ENCODE results near the gene ITGA8.

- no peak for TF ChIP-seq KDM1A (CRISPR knock-in tag; IDR thresholded peaks at IDR 0.05)
- TF ChIP-seq FOXC1 (CRISPR knock-in tag; IDR thresholded peaks at IDR 0.05; ENCODE audit: borderline replicate concordance) = no peak
- TF ChIP-seq TBL1XR1 (IDR thresholded peaks at IDR 0.05; ENCODE audit: borderline replicate concordance, low read length, partially characterized antibody) = no peak
- no peak for TF ChIP-seq ZNF687 (CRISPR knock-in tag; IDR thresholded peaks at IDR 0.05)
- no peak for TF ChIP-seq FOXJ3 (CRISPR knock-in tag; IDR thresholded peaks at IDR 0.05; ENCODE audit: borderline replicate concordance)
- TF ChIP-seq ZNF263 (CRISPR knock-in tag; IDR thresholded peaks at IDR 0.05) = no peak
- no peak for TF ChIP-seq IKZF4 (CRISPR knock-in tag; IDR thresholded peaks at IDR 0.05; ENCODE audit: borderline replicate concordance, low read depth, not compliant biosample characterization)
- TF ChIP-seq POLR2A (IDR thresholded peaks at IDR 0.05; ENCODE audit: insufficient read depth in 1 of 2, low read depth in 2 of 2, low read length in 2 of 2) = no peak
- TF ChIP-seq CEBPB (IDR thresholded peaks at IDR 0.05; ENCODE audit: borderline replicate concordance, low read depth, low read length) = no peak
These were observed 237.6 kb downstream of the ITGA8 start for GRCh38 chr10:15482156-15482555.

Measured in HepG2 (cell line).